Panc1 (cell line): ENCODE measurements around the gene OR10A6. TPM values are rescaled to one million over a fixed set of nuclear protein-coding genes. Genes with fewer than 3 reads are reported as not detected.

Experiments used
- ATAC-seq: fragments of 200-7000 bp; cut with Tn5 transposase; 2 replicates; pipeline ENCODE4 v1.9.1; 2020; ENCODE audit warnings: mild to moderate bottlenecking, moderate library complexity
- BruUV-seq: library from RNA; stranded (reverse); fragments of 400-500 nt; replicated peaks from 2 replicates; lab custom pipeline; 2021; lab: Mats Ljungman, UMichigan
- CTCF ChIA-PET: fragments of 300-600 bp; sonication (Branson Sonifier 250); formaldehyde crosslinking; loops from one replicate; lab custom pipeline; 2022; ENCODE audit warnings: antibody characterized with exemption; lab: Charles Lee
- POLR2A ChIA-PET: fragments of 300-600 bp; sonication (Branson Sonifier 250); formaldehyde crosslinking; loops from one replicate; lab custom pipeline; 2022; ENCODE audit warnings: antibody characterized with exemption; lab: Charles Lee
- DNase-seq: peaks from one replicate; pipeline ENCODE4 v3.0.0-alpha.2; 2010; ENCODE audit warnings: low read depth, low spot score
- H3K27ac ChIP-seq: 2 replicates; pipeline ENCODE4 v1.5.1; 2011; ENCODE audit warnings: mild to moderate bottlenecking, low read length, inconsistent platforms
- H3K27me3 ChIP-seq: fragments of 200-500 bp; sonication (Bioruptor generic); 2 replicates; pipeline ENCODE4 v1.6.0; 2014; ENCODE audit warnings: low read length, inconsistent platforms; ENCODE audit not compliant: control insufficient read depth, insufficient read depth
- H3K36me3 ChIP-seq: fragments of 200-500 bp; sonication (Bioruptor generic); 2 replicates; pipeline ENCODE4 v1.5.1; 2014; ENCODE audit warnings: inconsistent platforms, mild to moderate bottlenecking, low read length, moderate library complexity; ENCODE audit not compliant: control insufficient read depth, insufficient read depth
- H3K4me1 ChIP-seq: 2 replicates; pipeline ENCODE4 v1.5.1; 2011; ENCODE audit warnings: inconsistent platforms, mild to moderate bottlenecking, low read length, moderate library complexity; ENCODE audit not compliant: control insufficient read depth, insufficient read depth
- H3K4me3 ChIP-seq, 2 experiments: 2 replicates each; pipeline ENCODE4 v1.5.1; 2011 to 2012; ENCODE audit warnings: low read depth in 2 of 2, low read length in 2 of 2, mild to moderate bottlenecking in 2 of 2, inconsistent platforms in 1 of 2, moderate library complexity in 1 of 2
- H3K9me3 ChIP-seq: fragments of 200-500 bp; sonication (Bioruptor generic); 2 replicates; pipeline ENCODE4 v1.5.1; 2014; ENCODE audit warnings: low read depth, mild to moderate bottlenecking, inconsistent platforms, low read length, moderate library complexity; ENCODE audit not compliant: control insufficient read depth, insufficient read depth
- CTCF ChIP-seq: fragments of 450-650 bp; IDR thresholded peaks from 2 replicates; pipeline ENCODE4 v1.5.1; 2017; ENCODE audit warnings: mild to moderate bottlenecking
- POLR2AphosphoS5 ChIP-seq: IDR thresholded peaks from 2 replicates; pipeline ENCODE4 v1.6.1; 2012; ENCODE audit warnings: mild to moderate bottlenecking, low read depth, low read length, moderate library complexity
- REST ChIP-seq, 2 experiments: IDR thresholded peaks; 2 replicates each; pipeline ENCODE4 v1.6.1; 2011 to 2012; ENCODE audit warnings: low read depth in 2 of 2, control low read depth in 1 of 2, low read length in 1 of 2, mild to moderate bottlenecking in 1 of 2, moderate library complexity in 1 of 2; ENCODE audit not compliant: insufficient read depth in 1 of 2
- SIN3A ChIP-seq: IDR thresholded peaks from 2 replicates; pipeline ENCODE4 v1.6.1; 2012; ENCODE audit warnings: low read depth, mild to moderate bottlenecking, low read length, moderate library complexity, borderline replicate concordance; ENCODE audit not compliant: insufficient read depth
- TCF7L2 ChIP-seq: IDR thresholded peaks from 2 replicates; pipeline ENCODE4 v1.6.1; 2011; ENCODE audit warnings: mild to moderate bottlenecking, low read depth, low read length, inconsistent platforms
- in situ Hi-C: cut with HindIII; loops from 2 replicates; pipeline ENCODE4 v1.10.0; 2016; ENCODE audit warnings: low sequenced_read_pairs, low pct_unique_long_range_greater_than_20kb
- intact Hi-C: fragments of 100-400 bp; cut with micrococcal nuclease; formaldehyde crosslinking; loops from one replicate; pipeline ENCODE4 v1.10.0; 2022; ENCODE audit not compliant: unreplicated experiment
- total RNA-seq: library from RNA; stranded (reverse); gene quantifications from one replicate; pipeline ENCODE4 v1.2.1, GENCODE V29; 2021; ENCODE audit not compliant: unreplicated experiment

The OR10A6 gene
- total RNA-seq, 1 experiment from 2014 or later = not detected

DNA sequence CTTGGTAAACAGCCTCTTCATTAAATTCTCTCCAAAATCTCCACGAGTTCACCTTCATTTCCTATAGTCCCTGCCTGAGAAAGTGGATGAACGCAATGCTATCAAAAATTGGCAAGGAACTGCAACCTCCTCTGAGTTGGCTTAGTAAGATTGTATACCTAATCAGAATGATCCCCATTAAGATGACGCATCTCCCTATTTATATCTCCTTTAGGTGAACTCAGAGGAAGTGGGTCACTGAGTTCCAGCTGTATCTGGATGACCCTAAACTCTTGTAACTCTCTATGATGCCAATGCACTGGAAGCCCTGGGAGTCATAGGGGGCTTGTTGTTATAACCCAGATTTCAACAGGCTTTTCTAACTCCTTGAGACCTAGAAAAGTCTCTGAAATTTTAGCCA lies 48.2 kb downstream of the OR10A6 start:
- no peak for DNase-seq
- BruUV-seq = no TSS peak
- no peak for ATAC-seq
- Histone ChIP-seq H3K27ac (no peak overlapping the region), H3K36me3 (no peaks in the 10 kb centered on the region), H3K4me1 (no peaks in the 10 kb centered on the region), H3K4me3 (no peak overlapping the region), H3K27me3 (peaks cover 2% of the 10 kb centered on the region; the same call in 1 of the 2 replicates), H3K9me3 (no peaks in the 10 kb centered on the region)
- POLR2A ChIA-PET = no interaction called here
- TF ChIP-seq CTCF (no peak), POLR2AphosphoS5 (no peak), REST (IDR thresholded peaks at IDR 0.05; ENCODE audit: insufficient read depth in 1 of 2, low read depth in 2 of 2, low read length in 1 of 2) (no peak), SIN3A (no peak), TCF7L2 (no peak)
- in situ Hi-C loops = no loop called here
- intact Hi-C loops = no loop called here
- CTCF ChIA-PET = no interaction called here

Other genes with a start within 250 kb of the OR10A6 start
- not detected for gene OVCH2, start 224.8 kb downstream of the OR10A6 start, total RNA-seq
- gene OR5P2, start 134.3 kb downstream of the OR10A6 start, total RNA-seq = not detected
- gene OR5P3, start 100.4 kb downstream of the OR10A6 start, total RNA-seq = not detected
- not detected for gene OR10A3, start 10.4 kb upstream of the OR10A6 start, total RNA-seq
- not detected for gene NLRP10, start 34.2 kb upstream of the OR10A6 start, total RNA-seq
- gene EIF3F, start 56.1 kb upstream of the OR10A6 start, total RNA-seq = 387 TPM
- gene TUB, start 149.9 kb upstream of the OR10A6 start, total RNA-seq = 4.3 TPM
- 4.2 TPM for gene RIC3, start 237.8 kb upstream of the OR10A6 start, total RNA-seq